Peyer's patch (tissue), 4 donors: ENCODE measurements around the gene IMPDH1.

Experiments used
- POLR2A ChIP-seq, 2 donors: fragments of 450-650 bp; IDR thresholded peaks; one replicate each; pipeline ENCODE4 v1.5.1; 2017; ENCODE audit warnings: antibody characterized with exemption in 2 of 2, mild to moderate bottlenecking in 2 of 2, moderate library complexity in 2 of 2
- TF ChIP-seq, protein P1 (sequence below), 6 experiments: fragments of 450-650 bp in 4 of 6; fragments of 200-600 bp in 2 of 6; sonication (generic) in 1 of 6; IDR thresholded peaks; one replicate each; pipeline ENCODE4 v1.5.1; 2017 to 2019; ENCODE audit warnings: antibody characterized with exemption in 6 of 6, mild to moderate bottlenecking in 3 of 6, moderate library complexity in 1 of 6

DNA sequence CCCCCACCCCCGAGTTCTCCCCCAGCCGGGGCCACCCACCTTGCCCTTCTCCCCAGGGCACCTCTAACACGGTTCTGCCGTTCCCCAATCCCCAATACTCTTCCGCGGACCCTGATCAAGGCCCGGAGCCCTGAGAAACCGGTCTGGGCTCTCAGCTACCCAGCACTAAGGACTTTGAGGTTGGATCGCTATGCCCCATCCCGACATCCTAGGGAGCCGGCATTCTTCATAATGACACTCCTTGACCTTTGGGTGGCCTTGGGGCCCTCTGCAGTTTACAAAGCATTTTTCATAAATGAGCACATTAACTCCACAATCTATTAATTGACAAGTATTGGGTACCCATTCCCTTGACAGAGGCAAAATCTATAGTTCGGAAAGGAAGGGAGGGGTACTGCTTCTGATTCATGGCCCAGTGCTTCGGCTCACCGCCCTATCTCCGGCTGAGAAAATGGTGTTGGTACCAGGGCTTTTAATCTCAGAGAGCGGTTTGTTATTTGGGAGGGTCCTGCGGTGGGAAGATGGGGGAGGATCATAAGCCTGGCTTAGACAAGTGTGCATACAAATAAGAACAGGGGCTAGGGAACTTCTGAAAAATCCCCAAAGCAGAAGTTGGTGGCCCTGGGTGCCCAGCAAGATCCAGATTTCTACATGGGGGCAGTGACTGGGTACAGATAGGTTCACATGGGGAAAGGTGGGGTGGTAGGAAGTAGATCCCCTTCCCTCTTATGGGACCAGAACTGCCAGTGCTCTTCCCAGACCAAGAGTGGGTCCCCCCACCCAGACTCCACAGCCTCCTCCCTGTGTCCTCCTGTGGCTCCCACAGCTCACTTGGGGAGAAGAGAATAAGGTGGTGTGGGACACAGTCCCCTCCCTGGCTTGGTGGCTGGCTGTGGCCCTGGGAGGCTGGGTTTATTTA is 3.2 kb downstream of the IMPDH1 start:
- no peak for TF ChIP-seq POLR2A (IDR thresholded peaks at IDR 0.05)
- TF ChIP-seq, protein P1, sequence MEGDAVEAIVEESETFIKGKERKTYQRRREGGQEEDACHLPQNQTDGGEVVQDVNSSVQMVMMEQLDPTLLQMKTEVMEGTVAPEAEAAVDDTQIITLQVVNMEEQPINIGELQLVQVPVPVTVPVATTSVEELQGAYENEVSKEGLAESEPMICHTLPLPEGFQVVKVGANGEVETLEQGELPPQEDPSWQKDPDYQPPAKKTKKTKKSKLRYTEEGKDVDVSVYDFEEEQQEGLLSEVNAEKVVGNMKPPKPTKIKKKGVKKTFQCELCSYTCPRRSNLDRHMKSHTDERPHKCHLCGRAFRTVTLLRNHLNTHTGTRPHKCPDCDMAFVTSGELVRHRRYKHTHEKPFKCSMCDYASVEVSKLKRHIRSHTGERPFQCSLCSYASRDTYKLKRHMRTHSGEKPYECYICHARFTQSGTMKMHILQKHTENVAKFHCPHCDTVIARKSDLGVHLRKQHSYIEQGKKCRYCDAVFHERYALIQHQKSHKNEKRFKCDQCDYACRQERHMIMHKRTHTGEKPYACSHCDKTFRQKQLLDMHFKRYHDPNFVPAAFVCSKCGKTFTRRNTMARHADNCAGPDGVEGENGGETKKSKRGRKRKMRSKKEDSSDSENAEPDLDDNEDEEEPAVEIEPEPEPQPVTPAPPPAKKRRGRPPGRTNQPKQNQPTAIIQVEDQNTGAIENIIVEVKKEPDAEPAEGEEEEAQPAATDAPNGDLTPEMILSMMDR (IDR thresholded peaks at IDR 0.05) = no peak
